IMR-90 (cell line): ENCODE data around the gene KRTAP10-9. TPM values are rescaled to one million over a fixed set of nuclear protein-coding genes. Genes with fewer than 3 reads are reported as not detected.

Experiments
- ATAC-seq: fragments of 200-7000 bp; cut with Tn5 transposase; 2 replicates; pipeline ENCODE4 v1.9.1; 2020; ENCODE audit warnings: low read depth, mild to moderate bottlenecking, moderate library complexity
- BruUV-seq: library from RNA; stranded (reverse); fragments of 400-500 nt; replicated peaks from 2 replicates; lab custom pipeline; 2021; lab: Mats Ljungman, UMichigan
- CTCF ChIA-PET: fragments of 300-600 bp; formaldehyde crosslinking; extraction: SDS; loops from one replicate; lab custom pipeline; 2021; ENCODE audit warnings: antibody characterized with exemption; lab: Yijun Ruan, JAX
- POLR2A ChIA-PET: fragments of 300-600 bp; sonication (Branson Sonifier 250); formaldehyde crosslinking; loops from one replicate; lab custom pipeline; 2022; ENCODE audit warnings: antibody characterized with exemption; ENCODE audit not compliant: unreplicated experiment; lab: Charles Lee
- DNase-seq: peaks from one replicate; pipeline ENCODE4 v3.0.0; 2013
- H2AFZ ChIP-seq: replicated peaks from 2 replicates; pipeline ENCODE3; 2013; ENCODE audit warnings: low read length, mild to moderate bottlenecking; ENCODE audit not compliant: poor library complexity
- H2AK5ac ChIP-seq: 2 replicates; pipeline ENCODE4 v1.6.1; 2013; ENCODE audit warnings: low read depth, low read length, inconsistent platforms
- H2AK9ac ChIP-seq: replicated peaks from 2 replicates; pipeline ENCODE3; 2013; ENCODE audit warnings: mild to moderate bottlenecking, low read depth, low read length, moderate library complexity; ENCODE audit not compliant: poor library complexity
- H2BK120ac ChIP-seq: 2 replicates; pipeline ENCODE4 v1.6.1; 2013; ENCODE audit warnings: low read depth, low read length, inconsistent platforms
- H2BK15ac ChIP-seq: 3 replicates; pipeline ENCODE4 v1.6.1; 2013; ENCODE audit warnings: low read depth, low read length, inconsistent platforms
- H2BK20ac ChIP-seq: 2 replicates; pipeline ENCODE4 v1.6.1; 2013; ENCODE audit warnings: low read depth, mild to moderate bottlenecking, inconsistent platforms, low read length, moderate library complexity
- H2BK5ac ChIP-seq: 2 replicates; pipeline ENCODE4 v1.6.1; 2013; ENCODE audit warnings: mild to moderate bottlenecking, low read depth, low read length, inconsistent platforms; ENCODE audit not compliant: poor library complexity, severe bottlenecking
- H3K14ac ChIP-seq: replicated peaks from 2 replicates; pipeline ENCODE4 v1.6.1; 2013; ENCODE audit warnings: low read depth, low read length, inconsistent platforms
- H3K18ac ChIP-seq: 2 replicates; pipeline ENCODE4 v1.6.1; 2013; ENCODE audit warnings: low read depth, low read length, control low read depth
- H3K23ac ChIP-seq: 2 replicates; pipeline ENCODE4 v1.6.1; 2013; ENCODE audit warnings: low read depth, low read length, inconsistent platforms
- H3K27ac ChIP-seq: 2 replicates; pipeline ENCODE4 v1.5.1; 2013; ENCODE audit warnings: mild to moderate bottlenecking, control low read depth, low read length; ENCODE audit not compliant: insufficient read depth
- H3K27me3 ChIP-seq: 2 replicates; pipeline ENCODE4 v1.6.1; 2013; ENCODE audit warnings: low read length; ENCODE audit not compliant: control insufficient read depth, insufficient read depth
- H3K36me3 ChIP-seq: 2 replicates; pipeline ENCODE4 v1.6.1; 2013; ENCODE audit warnings: low read length, mixed read lengths; ENCODE audit not compliant: control insufficient read depth, insufficient read depth
- H3K4ac ChIP-seq: 2 replicates; pipeline ENCODE4 v1.6.1; 2013; ENCODE audit warnings: low read depth, low read length, inconsistent platforms
- H3K4me1 ChIP-seq: 2 replicates; pipeline ENCODE4 v1.6.1; 2013; ENCODE audit warnings: low read length, mixed read lengths; ENCODE audit not compliant: control insufficient read depth, insufficient read depth
- H3K4me2 ChIP-seq: 2 replicates; pipeline ENCODE4 v1.6.1; 2013; ENCODE audit warnings: low read depth, mild to moderate bottlenecking, control low read depth, low read length, moderate library complexity
- H3K4me3 ChIP-seq: 2 replicates; pipeline ENCODE4 v1.5.1; 2013; ENCODE audit warnings: low read depth, mild to moderate bottlenecking, control low read depth, low read length, moderate library complexity; ENCODE audit not compliant: insufficient read depth
- H3K56ac ChIP-seq: 2 replicates; pipeline ENCODE4 v1.6.1; 2013; ENCODE audit warnings: low read length, inconsistent platforms; ENCODE audit not compliant: insufficient read depth; ENCODE audit errors: extremely low read depth
- H3K79me1 ChIP-seq, 2 experiments: 2 replicates each; pipeline ENCODE4 v1.6.1; 2013; ENCODE audit warnings: low read length in 2 of 2, inconsistent platforms in 1 of 2, low read depth in 1 of 2
- H3K9ac ChIP-seq: 2 replicates; pipeline ENCODE4 v1.6.1; 2013; ENCODE audit warnings: low read depth, low read length, control low read depth
- H3K9me1 ChIP-seq: 2 replicates; pipeline ENCODE4 v1.6.1; 2013; ENCODE audit warnings: low read length, inconsistent platforms; ENCODE audit not compliant: insufficient read depth
- H3K9me3 ChIP-seq: 2 replicates; pipeline ENCODE4 v1.6.1; 2013; ENCODE audit warnings: low read length; ENCODE audit not compliant: control insufficient read depth, insufficient read depth
- H4K20me1 ChIP-seq: 2 replicates; pipeline ENCODE4 v1.6.1; 2013; ENCODE audit warnings: low read length, inconsistent platforms; ENCODE audit not compliant: insufficient read depth
- H4K5ac ChIP-seq: 2 replicates; pipeline ENCODE4 v1.6.1; 2013; ENCODE audit warnings: mild to moderate bottlenecking, low read depth, low read length, control low read depth
- H4K8ac ChIP-seq, 2 experiments: 2 replicates each; pipeline ENCODE4 v1.6.1; 2013; ENCODE audit warnings: low read depth in 2 of 2, low read length in 2 of 2, control low read depth in 1 of 2, inconsistent platforms in 1 of 2
- H4K91ac ChIP-seq: 2 replicates; pipeline ENCODE4 v1.6.1; 2013; ENCODE audit warnings: low read depth, low read length, inconsistent platforms; ENCODE audit not compliant: insufficient read depth
- BHLHE40 ChIP-seq: fragments of 150-350 bp; IDR thresholded peaks from 2 replicates; pipeline ENCODE4 v1.6.1; 2016; ENCODE audit warnings: mild to moderate bottlenecking, low read depth, low read length
- CEBPB ChIP-seq: IDR thresholded peaks from 2 replicates; pipeline ENCODE4 v1.6.1; 2012; ENCODE audit warnings: low read depth, low read length, improper control_type of control experiment
- MAFK ChIP-seq: IDR thresholded peaks from 2 replicates; pipeline ENCODE4 v1.6.1; 2012; ENCODE audit warnings: low read depth, low read length, improper control_type of control experiment
- MAZ ChIP-seq: IDR thresholded peaks from 2 replicates; pipeline ENCODE4 v1.6.1; 2012; ENCODE audit warnings: low read depth, mild to moderate bottlenecking, low read length, improper control_type of control experiment, moderate library complexity, borderline replicate concordance
- MXI1 ChIP-seq: IDR thresholded peaks from 2 replicates; pipeline ENCODE4 v1.6.1; 2012; ENCODE audit warnings: low read depth, mild to moderate bottlenecking, low read length, moderate library complexity, borderline replicate concordance
- NFE2L2 ChIP-seq: fragments of 150-350 bp; IDR thresholded peaks from 2 replicates; pipeline ENCODE4 v1.6.1; 2016; ENCODE audit warnings: low read depth, mild to moderate bottlenecking, low read length
- RAD21 ChIP-seq: IDR thresholded peaks from 2 replicates; pipeline ENCODE4 v1.6.1; 2012; ENCODE audit warnings: low read length, improper control_type of control experiment
- RCOR1 ChIP-seq: IDR thresholded peaks from 2 replicates; pipeline ENCODE4 v1.6.1; 2012; ENCODE audit warnings: mild to moderate bottlenecking, low read length, improper control_type of control experiment; ENCODE audit not compliant: insufficient replicate concordance
- RFX5 ChIP-seq: IDR thresholded peaks from 2 replicates; pipeline ENCODE4 v1.8.0; 2012; ENCODE audit warnings: low read depth, mild to moderate bottlenecking, low read length, moderate library complexity
- USF2 ChIP-seq: fragments of 150-350 bp; IDR thresholded peaks from 2 replicates; pipeline ENCODE4 v1.6.1; 2017; ENCODE audit warnings: mild to moderate bottlenecking, antibody characterized with exemption, low read length, low read depth
- dilution Hi-C: fragments of 300-500 bp; cut with HindIII; formaldehyde crosslinking; loops from one replicate; pipeline ENCODE4 v1.14.3; 2018; ENCODE audit warnings: low sequenced_read_pairs; ENCODE audit not compliant: unreplicated experiment
- in situ Hi-C: fragments of 300-500 bp; cut with MboI; formaldehyde crosslinking; loops from 3 replicates; pipeline ENCODE4 v1.14.3; 2019; ENCODE audit warnings: low sequenced_read_pairs, inconsistent platforms, mixed read lengths
- intact Hi-C: fragments of 100-400 bp; cut with micrococcal nuclease; formaldehyde crosslinking; loops from 2 replicates; pipeline ENCODE4 v1.10.0; 2022
- polyA plus RNA-seq, 3 experiments: library from polyadenylated mRNA; depleted of rRNA; stranded (reverse); fragments of >200 nt; gene quantifications; 2 replicates each; pipeline ENCODE4 v1.2.3, GENCODE V29; 2012; ENCODE audit warnings: low replicate concordance in 1 of 3
- total RNA-seq: library from RNA; depleted of rRNA; stranded (reverse); fragments of >200 nt; gene quantifications from 2 replicates; pipeline ENCODE4 v1.2.3, GENCODE V29; 2012

KRTAP10-9 gene
- total and polyA plus RNA-seq, 2 of the 4 experiments (the other 2 are of a cell fraction): not detected

- dilution Hi-C loops (no loop called here), intact Hi-C loops (no loop called here), in situ Hi-C loops (no loop called here)
- Histone ChIP-seq H2BK20ac (no peak overlapping the region), H2AK9ac (no peak overlapping the region), H2BK5ac (no peak overlapping the region), H2BK15ac (no peak overlapping the region), H2BK120ac (no peak overlapping the region), H2AFZ (no peak overlapping the region), H3K9me3 (peaks cover 12% of the 10 kb centered on the region), H4K5ac (no peak overlapping the region), H3K9me1 (no peaks in the 10 kb centered on the region), H3K14ac (no peak overlapping the region), H3K4ac (no peak overlapping the region), H3K27ac (no peak overlapping the region), H2AK5ac (no peak overlapping the region), H3K27me3 (no peaks in the 10 kb centered on the region), H3K9ac (no peak overlapping the region), H3K79me1 (no peaks in the 10 kb centered on the region), H4K20me1 (no peaks in the 10 kb centered on the region), H3K18ac (no peak overlapping the region), H3K23ac (no peak overlapping the region), H3K4me2 (no peak overlapping the region), H3K4me1 (no peaks in the 10 kb centered on the region), H3K4me3 (no peak overlapping the region), H4K8ac (no peak overlapping the region), H4K91ac (no peak overlapping the region), H3K36me3 (no peaks in the 10 kb centered on the region), H3K56ac (no peak overlapping the region)
- ATAC-seq: no peak
- DNase-seq: no peak
- no peak for TF ChIP-seq BHLHE40
- no peak for TF ChIP-seq MAZ
- no peak for TF ChIP-seq RCOR1
- TF ChIP-seq USF2: no peak
- no peak for TF ChIP-seq MAFK
- TF ChIP-seq NFE2L2: no peak
- no peak for TF ChIP-seq RFX5
- no peak for TF ChIP-seq MXI1
- no peak for TF ChIP-seq RAD21
- TF ChIP-seq CEBPB: no peak
- ChIA-PET POLR2A (no interaction called here), CTCF (no interaction called here)
- BruUV-seq: no TSS peak
These were observed 17.7 kb upstream of the KRTAP10-9 start for GRCh38 chr21:44609193-44609592.
